WTC11 (cell line): ENCODE data around the gene FUCA1. TPM values are rescaled to one million over a fixed set of nuclear protein-coding genes. Genes with fewer than 3 reads are reported as not detected.
A peak's percentile ranks its signal among the peaks of the same experiment; 100 is the strongest.

ENCODE experiments used
- ATAC-seq: fragments of 200-7000 bp; cut with Tn5 transposase; 2 replicates; pipeline ENCODE4 v1.10.0; 2021; ENCODE audit warnings: mild to moderate bottlenecking, moderate library complexity
- CTCF ChIA-PET: fragments of 300-600 bp; sonication (Branson Sonifier 250); formaldehyde crosslinking; loops from one replicate; lab custom pipeline; 2021; ENCODE audit warnings: antibody characterized with exemption; lab: Charles Lee
- POLR2A ChIA-PET: fragments of 350-600 bp; sonication (Branson Sonifier 250); formaldehyde crosslinking; loops from one replicate; lab custom pipeline; 2021; ENCODE audit warnings: antibody characterized with exemption; lab: Charles Lee
- DNase-seq: peaks from one replicate; pipeline ENCODE4 v3.0.0; 2021; ENCODE audit warnings: low spot score
- H3K27ac Mint-ChIP-seq: 2 replicates; pipeline ENCODE4 v1.8.0; 2021; ENCODE audit warnings: mixed read lengths
- H3K27me3 Mint-ChIP-seq: 2 replicates; pipeline ENCODE4 v1.8.0; 2021; ENCODE audit warnings: low read depth, mild to moderate bottlenecking, moderate library complexity, mixed read lengths
- H3K36me3 Mint-ChIP-seq: 2 replicates; pipeline ENCODE4 v1.8.0; 2021; ENCODE audit warnings: mixed read lengths
- H3K4me1 Mint-ChIP-seq: 2 replicates; pipeline ENCODE4 v1.8.0; 2022; ENCODE audit warnings: mixed read lengths
- H3K4me3 Mint-ChIP-seq: 2 replicates; pipeline ENCODE4 v1.8.0; 2021; ENCODE audit warnings: mild to moderate bottlenecking, moderate library complexity, mixed read lengths
- H3K9me3 Mint-ChIP-seq: 2 replicates; pipeline ENCODE4 v1.8.0; 2021; ENCODE audit warnings: mixed read lengths
- EMX1 ChIP-seq: fragments of 250-450 bp; sonication (Bioruptor Pico); IDR thresholded peaks from 2 replicates; pipeline ENCODE4 v1.8.0; 2021; ENCODE audit warnings: mild to moderate bottlenecking
- FOXJ3 ChIP-seq: sonication (generic); formaldehyde crosslinking; IDR thresholded peaks from 2 replicates; pipeline ENCODE4 v1.9.0; 2021; ENCODE audit warnings: missing genetic modification reagents, mild to moderate bottlenecking, borderline replicate concordance
- FOXP1 ChIP-seq: sonication (generic); formaldehyde crosslinking; IDR thresholded peaks from 2 replicates; pipeline ENCODE4 v1.8.0; 2022; ENCODE audit warnings: missing genetic modification reagents, mild to moderate bottlenecking, moderate library complexity, borderline replicate concordance
- GRHL2 ChIP-seq: fragments of 250-450 bp; sonication (Bioruptor Pico); IDR thresholded peaks from 2 replicates; pipeline ENCODE4 v1.8.0; 2022; ENCODE audit warnings: mild to moderate bottlenecking, moderate library complexity; ENCODE audit not compliant: insufficient replicate concordance, severe bottlenecking
- GTF2I ChIP-seq: fragments of 250-450 bp; sonication (Bioruptor Pico); conservative IDR thresholded peaks from 2 replicates; pipeline ENCODE4 v1.4.0; 2021; ENCODE audit warnings: mild to moderate bottlenecking
- NFE2L1 ChIP-seq: sonication (generic); formaldehyde crosslinking; IDR thresholded peaks from 2 replicates; pipeline ENCODE4 v1.8.1; 2023; ENCODE audit warnings: missing genetic modification reagents
- SMAD3 ChIP-seq: sonication (generic); formaldehyde crosslinking; IDR thresholded peaks from 2 replicates; pipeline ENCODE4 v1.8.0; 2022; ENCODE audit warnings: missing genetic modification reagents, mild to moderate bottlenecking, borderline replicate concordance
- SMAD4 ChIP-seq: sonication (generic); formaldehyde crosslinking; IDR thresholded peaks from 2 replicates; pipeline ENCODE4 v1.8.0; 2022; ENCODE audit warnings: mild to moderate bottlenecking, missing genetic modification reagents
- TP53 ChIP-seq: sonication (generic); formaldehyde crosslinking; IDR thresholded peaks from 2 replicates; pipeline ENCODE4 v1.8.1; 2023; ENCODE audit warnings: mild to moderate bottlenecking, missing genetic modification reagents
- ZNF317 ChIP-seq: sonication (generic); formaldehyde crosslinking; IDR thresholded peaks from 2 replicates; pipeline ENCODE4 v1.8.1; 2023; ENCODE audit warnings: low read depth, mild to moderate bottlenecking, moderate library complexity, missing genetic modification reagents, borderline replicate concordance
- ZNF423 ChIP-seq: fragments of 250-450 bp; sonication (Bioruptor Pico); IDR thresholded peaks from 2 replicates; pipeline ENCODE4 v2.1.2; 2022; ENCODE audit warnings: mild to moderate bottlenecking, moderate library complexity
- ZNF671 ChIP-seq: fragments of 250-450 bp; sonication (Bioruptor Pico); IDR thresholded peaks from 2 replicates; pipeline ENCODE4 v1.8.0; 2021; ENCODE audit warnings: mild to moderate bottlenecking
- total RNA-seq: library from RNA; stranded (reverse); gene quantifications from 3 replicates; pipeline ENCODE4 v1.2.3, GENCODE V29; 2021
- TF ChIP-seq, protein P1 (sequence below): sonication (generic); formaldehyde crosslinking; conservative IDR thresholded peaks from 2 replicates; pipeline ENCODE4 v1.8.1; 2023; ENCODE audit warnings: mild to moderate bottlenecking, low read depth, missing genetic modification reagents, moderate library complexity
- TF ChIP-seq, protein P2 (sequence below): sonication (generic); formaldehyde crosslinking; IDR thresholded peaks from 2 replicates; pipeline ENCODE4 v1.8.1; 2023; ENCODE audit warnings: mild to moderate bottlenecking, missing genetic modification reagents, moderate library complexity
- TF ChIP-seq, protein P3 (sequence below): sonication (generic); formaldehyde crosslinking; IDR thresholded peaks from 2 replicates; pipeline ENCODE4 v1.8.0; 2022; ENCODE audit warnings: mild to moderate bottlenecking, missing genetic modification reagents
- TF ChIP-seq, protein P4 (sequence below): fragments of 250-450 bp; sonication (Bioruptor Pico); IDR thresholded peaks from 2 replicates; pipeline ENCODE4 v1.9.0; 2021; ENCODE audit warnings: mild to moderate bottlenecking
- TF ChIP-seq, protein P5 (sequence below): sonication (generic); formaldehyde crosslinking; conservative IDR thresholded peaks from 2 replicates; pipeline ENCODE4 v1.8.1; 2022; ENCODE audit warnings: mild to moderate bottlenecking, missing genetic modification reagents
- TF ChIP-seq, protein P6 (sequence below): sonication (generic); formaldehyde crosslinking; IDR thresholded peaks from 2 replicates; pipeline ENCODE4 v1.8.0; 2022; ENCODE audit warnings: missing genetic modification reagents
- TF ChIP-seq, protein P7 (sequence below): sonication (generic); formaldehyde crosslinking; IDR thresholded peaks from 2 replicates; pipeline ENCODE4 v1.8.0; 2022; ENCODE audit warnings: mild to moderate bottlenecking, missing genetic modification reagents

FUCA1 gene
- total RNA-seq, 1 experiment from 2014 or later: 7.5 TPM

DNA sequence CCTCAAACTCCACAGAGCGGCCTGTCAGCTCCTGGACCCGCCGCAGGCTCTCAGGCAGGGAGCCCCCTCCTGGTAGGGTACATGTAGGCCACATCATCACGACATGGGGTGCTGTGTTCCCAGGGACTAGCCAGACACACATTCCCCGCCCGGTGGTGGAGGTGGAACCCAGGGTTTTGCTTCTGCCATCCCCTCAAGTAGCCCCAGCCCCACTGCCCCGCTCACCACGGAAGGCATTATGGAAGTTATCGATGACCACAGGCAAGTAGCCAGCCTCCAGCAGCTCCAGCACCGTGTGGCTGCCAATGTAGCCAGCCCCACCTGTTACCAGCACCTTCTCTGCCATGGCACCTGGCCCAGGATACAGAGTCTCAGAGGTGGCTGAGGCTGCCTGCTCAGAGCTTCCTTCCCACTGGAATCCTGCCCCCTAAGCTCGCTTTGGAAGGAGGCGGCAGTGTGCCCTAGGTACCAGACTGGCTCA, 69.4 kb downstream of the FUCA1 start:
- H3K27ac Mint-ChIP-seq: peak overlapping the region; percentile 68
- peak; percentile 53 for DNase-seq
- TF ChIP-seq, protein P1, sequence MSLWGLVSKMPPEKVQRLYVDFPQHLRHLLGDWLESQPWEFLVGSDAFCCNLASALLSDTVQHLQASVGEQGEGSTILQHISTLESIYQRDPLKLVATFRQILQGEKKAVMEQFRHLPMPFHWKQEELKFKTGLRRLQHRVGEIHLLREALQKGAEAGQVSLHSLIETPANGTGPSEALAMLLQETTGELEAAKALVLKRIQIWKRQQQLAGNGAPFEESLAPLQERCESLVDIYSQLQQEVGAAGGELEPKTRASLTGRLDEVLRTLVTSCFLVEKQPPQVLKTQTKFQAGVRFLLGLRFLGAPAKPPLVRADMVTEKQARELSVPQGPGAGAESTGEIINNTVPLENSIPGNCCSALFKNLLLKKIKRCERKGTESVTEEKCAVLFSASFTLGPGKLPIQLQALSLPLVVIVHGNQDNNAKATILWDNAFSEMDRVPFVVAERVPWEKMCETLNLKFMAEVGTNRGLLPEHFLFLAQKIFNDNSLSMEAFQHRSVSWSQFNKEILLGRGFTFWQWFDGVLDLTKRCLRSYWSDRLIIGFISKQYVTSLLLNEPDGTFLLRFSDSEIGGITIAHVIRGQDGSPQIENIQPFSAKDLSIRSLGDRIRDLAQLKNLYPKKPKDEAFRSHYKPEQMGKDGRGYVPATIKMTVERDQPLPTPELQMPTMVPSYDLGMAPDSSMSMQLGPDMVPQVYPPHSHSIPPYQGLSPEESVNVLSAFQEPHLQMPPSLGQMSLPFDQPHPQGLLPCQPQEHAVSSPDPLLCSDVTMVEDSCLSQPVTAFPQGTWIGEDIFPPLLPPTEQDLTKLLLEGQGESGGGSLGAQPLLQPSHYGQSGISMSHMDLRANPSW (CRISPR knock-in tag): no peak
- TF ChIP-seq FOXP1 (CRISPR knock-in tag): 0 out of 2 replicates have a peak, but pooled peaks have one; percentile 32
- no peak for TF ChIP-seq TP53
- TF ChIP-seq, all 79 proteins: peak for 1
- CTCF ChIA-PET: interaction anchor here (0.9 to 7.8 kb wide), 7 partner anchors 8 to 118 kb away, joined by 3 to 109 read pairs (median 22); partner anchors contain the start of genes LYPLA2 and PITHD1
- peaks cover 14% of the 10 kb centered on the region for H3K4me1 Mint-ChIP-seq
- ATAC-seq: peak; percentile 8
- POLR2A ChIA-PET: interaction anchor here (1.5 kb wide), 1 partner anchor 47 kb away, joined by 3 read pairs; no protein-coding TSS in a partner anchor
- H3K36me3 Mint-ChIP-seq: peaks cover 13% of the 10 kb centered on the region
- H3K27me3 Mint-ChIP-seq: peaks cover 17% of the 10 kb centered on the region
- H3K9me3 Mint-ChIP-seq: no peaks in the 10 kb centered on the region
- peak overlapping the region; percentile 96 for H3K4me3 Mint-ChIP-seq

DNA sequence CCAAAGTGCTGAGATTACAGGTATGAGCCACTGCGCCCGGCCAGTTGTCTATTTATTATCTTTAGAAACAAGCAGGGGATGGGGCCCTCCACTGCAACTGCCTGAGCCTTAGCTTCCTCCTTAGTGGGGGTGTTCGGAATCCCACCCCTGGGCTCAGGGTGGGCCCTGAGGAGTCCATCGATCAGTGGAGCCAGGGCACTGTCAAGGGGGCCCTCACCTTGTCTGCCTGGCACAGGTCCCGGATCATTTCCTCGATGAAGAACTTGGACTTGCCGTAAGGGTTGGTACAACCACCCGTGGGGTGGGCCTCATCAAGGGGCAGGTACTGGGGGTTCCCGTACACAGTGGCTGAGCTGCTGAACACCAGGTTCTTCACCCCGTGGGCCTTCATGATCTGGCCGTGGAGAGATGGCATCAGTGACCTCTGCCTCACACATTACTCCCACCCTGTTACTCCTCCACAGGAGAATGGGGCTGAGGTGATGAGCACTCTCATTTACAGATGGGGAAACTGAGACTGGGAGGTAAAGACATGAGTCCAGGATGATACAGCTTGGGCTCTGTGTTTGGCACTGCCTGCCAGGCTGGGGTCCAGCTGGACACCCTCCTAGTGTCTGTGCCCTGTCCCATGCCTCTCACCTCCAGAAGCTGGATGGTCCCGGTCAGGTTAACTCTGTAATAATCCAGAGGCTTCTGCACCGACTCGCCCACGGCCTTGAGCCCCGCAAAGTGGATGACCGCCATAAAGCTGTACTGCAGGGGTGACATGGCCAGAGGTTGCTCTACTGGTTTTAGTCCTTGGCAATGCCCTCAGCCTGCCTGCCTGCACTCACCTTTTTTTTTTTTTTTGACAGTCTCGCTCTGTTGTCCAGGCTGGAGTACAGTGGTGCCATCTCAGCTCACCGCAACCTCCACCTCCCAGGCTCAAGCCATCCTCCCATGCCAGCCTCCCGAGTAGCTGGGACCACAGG, 70.3 kb downstream of the FUCA1 start:
- no peak overlapping the region for H3K27ac Mint-ChIP-seq
- ChIA-PET CTCF (interaction anchor here (0.9 to 7.8 kb wide), 9 partner anchors 9 to 161 kb away, joined by 3 to 109 read pairs (median 4); partner anchors contain the start of gene PITHD1), POLR2A (no interaction called here)
- H3K4me1 Mint-ChIP-seq: peaks cover 16% of the 10 kb centered on the region
- H3K4me3 Mint-ChIP-seq: no peak overlapping the region
- DNase-seq (no peak), ATAC-seq (no peak)
- peaks cover 17% of the 10 kb centered on the region for H3K27me3 Mint-ChIP-seq
- H3K9me3 Mint-ChIP-seq: no peaks in the 10 kb centered on the region
- H3K36me3 Mint-ChIP-seq: peaks cover 13% of the 10 kb centered on the region
- no peak for TF ChIP-seq GRHL2 (CRISPR knock-in tag)
- no peak for TF ChIP-seq ZNF671 (CRISPR knock-in tag)
- TF ChIP-seq, protein P2, sequence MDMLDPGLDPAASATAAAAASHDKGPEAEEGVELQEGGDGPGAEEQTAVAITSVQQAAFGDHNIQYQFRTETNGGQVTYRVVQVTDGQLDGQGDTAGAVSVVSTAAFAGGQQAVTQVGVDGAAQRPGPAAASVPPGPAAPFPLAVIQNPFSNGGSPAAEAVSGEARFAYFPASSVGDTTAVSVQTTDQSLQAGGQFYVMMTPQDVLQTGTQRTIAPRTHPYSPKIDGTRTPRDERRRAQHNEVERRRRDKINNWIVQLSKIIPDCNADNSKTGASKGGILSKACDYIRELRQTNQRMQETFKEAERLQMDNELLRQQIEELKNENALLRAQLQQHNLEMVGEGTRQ (CRISPR knock-in tag): no peak
- TF ChIP-seq, protein P3, sequence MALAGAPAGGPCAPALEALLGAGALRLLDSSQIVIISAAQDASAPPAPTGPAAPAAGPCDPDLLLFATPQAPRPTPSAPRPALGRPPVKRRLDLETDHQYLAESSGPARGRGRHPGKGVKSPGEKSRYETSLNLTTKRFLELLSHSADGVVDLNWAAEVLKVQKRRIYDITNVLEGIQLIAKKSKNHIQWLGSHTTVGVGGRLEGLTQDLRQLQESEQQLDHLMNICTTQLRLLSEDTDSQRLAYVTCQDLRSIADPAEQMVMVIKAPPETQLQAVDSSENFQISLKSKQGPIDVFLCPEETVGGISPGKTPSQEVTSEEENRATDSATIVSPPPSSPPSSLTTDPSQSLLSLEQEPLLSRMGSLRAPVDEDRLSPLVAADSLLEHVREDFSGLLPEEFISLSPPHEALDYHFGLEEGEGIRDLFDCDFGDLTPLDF: no peak
- TF ChIP-seq ZNF317 (CRISPR knock-in tag): no peak
- TF ChIP-seq, protein P4, sequence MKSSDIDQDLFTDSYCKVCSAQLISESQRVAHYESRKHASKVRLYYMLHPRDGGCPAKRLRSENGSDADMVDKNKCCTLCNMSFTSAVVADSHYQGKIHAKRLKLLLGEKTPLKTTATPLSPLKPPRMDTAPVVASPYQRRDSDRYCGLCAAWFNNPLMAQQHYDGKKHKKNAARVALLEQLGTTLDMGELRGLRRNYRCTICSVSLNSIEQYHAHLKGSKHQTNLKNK: no peak
- TF ChIP-seq, protein P5, sequence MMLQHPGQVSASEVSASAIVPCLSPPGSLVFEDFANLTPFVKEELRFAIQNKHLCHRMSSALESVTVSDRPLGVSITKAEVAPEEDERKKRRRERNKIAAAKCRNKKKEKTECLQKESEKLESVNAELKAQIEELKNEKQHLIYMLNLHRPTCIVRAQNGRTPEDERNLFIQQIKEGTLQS (CRISPR knock-in tag): no peak
- no peak for TF ChIP-seq SMAD3 (CRISPR knock-in tag)
- no peak for TF ChIP-seq NFE2L1 (CRISPR knock-in tag)
- TF ChIP-seq, protein P6, sequence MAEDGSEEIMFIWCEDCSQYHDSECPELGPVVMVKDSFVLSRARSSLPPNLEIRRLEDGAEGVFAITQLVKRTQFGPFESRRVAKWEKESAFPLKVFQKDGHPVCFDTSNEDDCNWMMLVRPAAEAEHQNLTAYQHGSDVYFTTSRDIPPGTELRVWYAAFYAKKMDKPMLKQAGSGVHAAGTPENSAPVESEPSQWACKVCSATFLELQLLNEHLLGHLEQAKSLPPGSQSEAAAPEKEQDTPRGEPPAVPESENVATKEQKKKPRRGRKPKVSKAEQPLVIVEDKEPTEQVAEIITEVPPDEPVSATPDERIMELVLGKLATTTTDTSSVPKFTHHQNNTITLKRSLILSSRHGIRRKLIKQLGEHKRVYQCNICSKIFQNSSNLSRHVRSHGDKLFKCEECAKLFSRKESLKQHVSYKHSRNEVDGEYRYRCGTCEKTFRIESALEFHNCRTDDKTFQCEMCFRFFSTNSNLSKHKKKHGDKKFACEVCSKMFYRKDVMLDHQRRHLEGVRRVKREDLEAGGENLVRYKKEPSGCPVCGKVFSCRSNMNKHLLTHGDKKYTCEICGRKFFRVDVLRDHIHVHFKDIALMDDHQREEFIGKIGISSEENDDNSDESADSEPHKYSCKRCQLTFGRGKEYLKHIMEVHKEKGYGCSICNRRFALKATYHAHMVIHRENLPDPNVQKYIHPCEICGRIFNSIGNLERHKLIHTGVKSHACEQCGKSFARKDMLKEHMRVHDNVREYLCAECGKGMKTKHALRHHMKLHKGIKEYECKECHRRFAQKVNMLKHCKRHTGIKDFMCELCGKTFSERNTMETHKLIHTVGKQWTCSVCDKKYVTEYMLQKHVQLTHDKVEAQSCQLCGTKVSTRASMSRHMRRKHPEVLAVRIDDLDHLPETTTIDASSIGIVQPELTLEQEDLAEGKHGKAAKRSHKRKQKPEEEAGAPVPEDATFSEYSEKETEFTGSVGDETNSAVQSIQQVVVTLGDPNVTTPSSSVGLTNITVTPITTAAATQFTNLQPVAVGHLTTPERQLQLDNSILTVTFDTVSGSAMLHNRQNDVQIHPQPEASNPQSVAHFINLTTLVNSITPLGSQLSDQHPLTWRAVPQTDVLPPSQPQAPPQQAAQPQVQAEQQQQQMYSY (CRISPR knock-in tag): no peak
- no peak for TF ChIP-seq SMAD4 (CRISPR knock-in tag)
- TF ChIP-seq, protein P7, sequence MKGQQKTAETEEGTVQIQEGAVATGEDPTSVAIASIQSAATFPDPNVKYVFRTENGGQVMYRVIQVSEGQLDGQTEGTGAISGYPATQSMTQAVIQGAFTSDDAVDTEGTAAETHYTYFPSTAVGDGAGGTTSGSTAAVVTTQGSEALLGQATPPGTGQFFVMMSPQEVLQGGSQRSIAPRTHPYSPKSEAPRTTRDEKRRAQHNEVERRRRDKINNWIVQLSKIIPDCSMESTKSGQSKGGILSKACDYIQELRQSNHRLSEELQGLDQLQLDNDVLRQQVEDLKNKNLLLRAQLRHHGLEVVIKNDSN (CRISPR knock-in tag): no peak
- no peak for TF ChIP-seq ZNF423 (CRISPR knock-in tag)
- no peak for TF ChIP-seq FOXJ3 (CRISPR knock-in tag)
- no peak for TF ChIP-seq TP53
- no peak for TF ChIP-seq GTF2I (CRISPR knock-in tag)
- TF ChIP-seq EMX1 (CRISPR knock-in tag): no peak
